Measurements from ENCODE around the gene SEC14L5. TPM values are rescaled to one million over a fixed set of nuclear protein-coding genes. Genes with fewer than 3 reads are reported as not detected.

The SEC14L5 gene
- total and polyA plus RNA-seq, 10 of the 15 experiments (the other 5 are each of a cell fraction or from before 2014, with no cell fraction given), result 0.01 TPM; not detected in 9

DNA sequence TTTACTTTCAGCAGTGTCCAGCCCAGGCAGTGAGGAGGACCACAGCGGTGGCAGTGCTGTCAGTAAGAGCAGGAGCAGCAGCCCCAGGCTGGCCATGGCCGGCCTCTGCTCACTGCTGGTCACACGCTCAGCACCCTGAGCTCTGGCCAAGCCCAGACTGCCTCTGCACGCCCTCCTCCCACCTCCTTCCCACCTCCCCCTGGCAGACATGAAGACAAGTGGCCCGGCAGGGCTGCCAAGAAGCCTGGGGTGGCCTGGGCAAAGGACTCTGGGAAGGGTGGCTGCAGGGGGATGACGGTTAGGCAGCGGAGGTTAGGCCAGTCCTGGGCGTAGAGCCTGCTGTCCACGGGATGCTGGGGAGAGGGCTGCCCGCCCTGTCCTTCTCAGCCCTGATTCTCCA lies 107.7 kb downstream of the SEC14L5 start, which contains the start of gene C16orf89:
TSS of gene C16orf89 (minus strand) at position 144 of the 400 bp plus-strand sequence. CDS start at position 96, 48 bp downstream.
- no peak within 1 kb of the TSS for H3K9ac ChIP-seq (ENCODE audit: control insufficient read depth, insufficient read depth, low read length)
- BruUV-seq (replicated peaks), result no TSS peak
- H3K27me3 ChIP-seq (replicated peaks in 1 of 2; ENCODE audit: control insufficient read depth in 2 of 2, insufficient read depth in 2 of 2, low read length in 1 of 2), result no peaks in the 10 kb centered on the region; a peak in 1 of 4 replicates
- ChIA-PET POLR2A (no interaction called here), CTCF (interaction anchor here (1.2 kb wide), 1 partner anchor 19 kb away, joined by 4 read pairs; no protein-coding TSS in a partner anchor), RAD21 (ENCODE audit: unreplicated experiment) (no interaction called here), SMC1A (ENCODE audit: uncharacterized antibody, unreplicated experiment) (no interaction called here)
- H3K4me1 ChIP-seq (ENCODE audit: control insufficient read depth, insufficient read depth, low read length), result peaks cover 16% of the 10 kb centered on the region
- H3K79me2 ChIP-seq (ENCODE audit: control insufficient read depth, insufficient read depth, low read length), result no peaks in the 10 kb centered on the region
- H4K20me1 ChIP-seq (ENCODE audit: control insufficient read depth, insufficient read depth), result no peaks in the 10 kb centered on the region
- intact Hi-C loops (cut with micrococcal nuclease; ENCODE audit: unreplicated experiment) (loop anchor here (10.0 kb wide), 1 partner anchor 91 kb away; no protein-coding TSS in a partner anchor), in situ Hi-C loops (cut with MboI) (no loop called here)
- H3K9me3 ChIP-seq (replicated peaks; ENCODE audit: control insufficient read depth, insufficient read depth, low read length), result no peaks in the 10 kb centered on the region; the same call in 2 of the 3 replicates
- DNase-seq (ENCODE audit: low read depth, low spot score) (no peak), FAIRE-seq (no peak), ATAC-seq (no peak)
- H3K4me2 ChIP-seq (ENCODE audit: control insufficient read depth, insufficient read depth), result no peak within 1 kb of the TSS
- H3K36me3 ChIP-seq (ENCODE audit: control insufficient read depth in 2 of 2, insufficient read depth in 2 of 2, low read length in 1 of 2), result no peaks in the 10 kb centered on the region
- H3K4me3 ChIP-seq, result no peak within 1 kb of the TSS
- H3K27ac ChIP-seq (ENCODE audit: control insufficient read depth, insufficient read depth), result no peak within 1 kb of the TSS
- 53% methylated on average over 9 of the region's 10 CpGs for WGBS (ENCODE audit: insufficient coverage, insufficient replicate concordance, low lambda C conversion rate, missing lambda C conversion rate)
- no peak for TF ChIP-seq HDGF (IDR thresholded peaks at IDR 0.05)
- no peak for TF ChIP-seq RFX5 (IDR thresholded peaks at IDR 0.05; ENCODE audit: low read depth, low read length)
- no peak for TF ChIP-seq TCF3 (IDR thresholded peaks at IDR 0.05; ENCODE audit: borderline replicate concordance, insufficient read depth, low read depth, low read length)
- TF ChIP-seq EP300 (IDR thresholded peaks at IDR 0.05; ENCODE audit: borderline replicate concordance in 1 of 2, control insufficient read depth in 1 of 2, low read depth in 2 of 2, low read length in 2 of 2), result no peak
- TF ChIP-seq, protein P1, sequence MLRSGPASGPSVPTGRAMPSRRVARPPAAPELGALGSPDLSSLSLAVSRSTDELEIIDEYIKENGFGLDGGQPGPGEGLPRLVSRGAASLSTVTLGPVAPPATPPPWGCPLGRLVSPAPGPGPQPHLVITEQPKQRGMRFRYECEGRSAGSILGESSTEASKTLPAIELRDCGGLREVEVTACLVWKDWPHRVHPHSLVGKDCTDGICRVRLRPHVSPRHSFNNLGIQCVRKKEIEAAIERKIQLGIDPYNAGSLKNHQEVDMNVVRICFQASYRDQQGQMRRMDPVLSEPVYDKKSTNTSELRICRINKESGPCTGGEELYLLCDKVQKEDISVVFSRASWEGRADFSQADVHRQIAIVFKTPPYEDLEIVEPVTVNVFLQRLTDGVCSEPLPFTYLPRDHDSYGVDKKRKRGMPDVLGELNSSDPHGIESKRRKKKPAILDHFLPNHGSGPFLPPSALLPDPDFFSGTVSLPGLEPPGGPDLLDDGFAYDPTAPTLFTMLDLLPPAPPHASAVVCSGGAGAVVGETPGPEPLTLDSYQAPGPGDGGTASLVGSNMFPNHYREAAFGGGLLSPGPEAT (IDR thresholded peaks at IDR 0.05; ENCODE audit: low read depth), result no peak
- no peak for TF ChIP-seq RAD51 (IDR thresholded peaks at IDR 0.05)
- TF ChIP-seq HCFC1 (IDR thresholded peaks at IDR 0.05; ENCODE audit: low read length), result no peak
- no peak for TF ChIP-seq CBX3 (IDR thresholded peaks at IDR 0.05; ENCODE audit: borderline replicate concordance, low read depth)
- no peak for TF ChIP-seq CREM (IDR thresholded peaks at IDR 0.05; ENCODE audit: low read depth)
- H2AFZ ChIP-seq (ENCODE audit: control insufficient read depth, low read depth, low read length), result no peak within 1 kb of the TSS

Measured in GM12878 (cell line).